Measurements from ENCODE around the gene ASB10.
A peak's percentile ranks its signal among the peaks of the same experiment; 100 is the strongest.

Gene ASB10, protein sequence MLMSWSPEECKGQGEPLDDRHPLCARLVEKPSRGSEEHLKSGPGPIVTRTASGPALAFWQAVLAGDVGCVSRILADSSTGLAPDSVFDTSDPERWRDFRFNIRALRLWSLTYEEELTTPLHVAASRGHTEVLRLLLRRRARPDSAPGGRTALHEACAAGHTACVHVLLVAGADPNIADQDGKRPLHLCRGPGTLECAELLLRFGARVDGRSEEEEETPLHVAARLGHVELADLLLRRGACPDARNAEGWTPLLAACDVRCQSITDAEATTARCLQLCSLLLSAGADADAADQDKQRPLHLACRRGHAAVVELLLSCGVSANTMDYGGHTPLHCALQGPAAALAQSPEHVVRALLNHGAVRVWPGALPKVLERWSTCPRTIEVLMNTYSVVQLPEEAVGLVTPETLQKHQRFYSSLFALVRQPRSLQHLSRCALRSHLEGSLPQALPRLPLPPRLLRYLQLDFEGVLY

DNA sequence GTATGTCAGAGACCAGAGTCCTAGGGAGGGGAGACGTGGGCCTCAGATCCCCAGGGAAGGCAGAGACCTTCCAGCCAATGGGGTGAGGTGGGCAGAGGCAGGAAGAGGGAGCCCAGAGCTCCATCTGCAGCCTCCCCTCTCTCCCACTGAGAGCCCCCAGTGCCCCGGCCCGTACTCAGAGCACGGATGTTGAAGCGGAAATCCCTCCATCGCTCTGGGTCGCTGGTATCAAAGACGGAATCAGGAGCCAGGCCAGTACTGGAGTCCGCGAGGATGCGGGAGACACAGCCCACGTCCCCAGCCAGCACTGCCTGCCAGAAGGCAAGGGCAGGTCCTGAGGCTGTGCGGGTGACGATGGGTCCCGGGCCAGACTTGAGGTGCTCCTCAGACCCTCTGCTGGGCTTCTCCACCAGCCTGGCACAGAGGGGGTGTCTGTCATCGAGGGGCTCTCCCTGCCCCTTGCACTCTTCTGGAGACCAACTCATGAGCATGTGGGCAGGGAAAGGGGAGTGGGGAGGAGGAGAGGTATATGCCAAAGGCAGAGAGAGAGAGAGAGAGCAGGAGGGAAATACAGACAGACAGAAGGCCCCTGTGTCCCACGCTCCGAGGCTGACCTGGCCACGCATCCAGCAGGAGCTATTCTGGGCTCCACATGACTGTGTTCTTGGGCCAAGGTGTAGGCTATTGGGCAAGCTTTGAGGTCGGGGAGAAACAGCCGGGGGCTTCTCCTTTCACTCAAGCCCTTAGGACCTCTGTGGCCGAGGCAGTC lies at the start of gene ASB10:
TSS of gene ASB10 (minus strand) at position 611 of the 769 bp plus-strand sequence. CDS start at position 491, 120 bp downstream.
- DNase-seq, result no peak

GRCh38 chr7:151236406-151236805 lies 49.4 kb upstream of the ASB10 start:
- DNase-seq, result no peak

GRCh38 chr7:151235091-151235787 lies 48.2 kb upstream of the ASB10 start:
- no peak for DNase-seq

DNA sequence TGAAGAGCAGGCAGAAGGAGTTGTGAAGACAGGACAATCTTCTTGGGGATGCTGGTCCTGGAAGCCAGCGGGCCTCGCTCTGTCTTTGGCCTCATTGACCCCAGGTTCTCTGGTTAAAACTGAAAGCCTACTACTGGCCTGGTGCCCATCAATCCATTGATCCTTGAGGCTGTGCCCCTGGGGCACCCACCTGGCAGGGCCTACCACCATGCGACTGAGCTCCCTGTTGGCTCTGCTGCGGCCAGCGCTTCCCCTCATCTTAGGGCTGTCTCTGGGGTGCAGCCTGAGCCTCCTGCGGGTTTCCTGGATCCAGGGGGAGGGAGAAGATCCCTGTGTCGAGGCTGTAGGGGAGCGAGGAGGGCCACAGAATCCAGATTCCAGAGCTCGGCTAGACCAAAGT lies 46.8 kb upstream of the ASB10 start:
- DNase-seq, result no peak

DNA sequence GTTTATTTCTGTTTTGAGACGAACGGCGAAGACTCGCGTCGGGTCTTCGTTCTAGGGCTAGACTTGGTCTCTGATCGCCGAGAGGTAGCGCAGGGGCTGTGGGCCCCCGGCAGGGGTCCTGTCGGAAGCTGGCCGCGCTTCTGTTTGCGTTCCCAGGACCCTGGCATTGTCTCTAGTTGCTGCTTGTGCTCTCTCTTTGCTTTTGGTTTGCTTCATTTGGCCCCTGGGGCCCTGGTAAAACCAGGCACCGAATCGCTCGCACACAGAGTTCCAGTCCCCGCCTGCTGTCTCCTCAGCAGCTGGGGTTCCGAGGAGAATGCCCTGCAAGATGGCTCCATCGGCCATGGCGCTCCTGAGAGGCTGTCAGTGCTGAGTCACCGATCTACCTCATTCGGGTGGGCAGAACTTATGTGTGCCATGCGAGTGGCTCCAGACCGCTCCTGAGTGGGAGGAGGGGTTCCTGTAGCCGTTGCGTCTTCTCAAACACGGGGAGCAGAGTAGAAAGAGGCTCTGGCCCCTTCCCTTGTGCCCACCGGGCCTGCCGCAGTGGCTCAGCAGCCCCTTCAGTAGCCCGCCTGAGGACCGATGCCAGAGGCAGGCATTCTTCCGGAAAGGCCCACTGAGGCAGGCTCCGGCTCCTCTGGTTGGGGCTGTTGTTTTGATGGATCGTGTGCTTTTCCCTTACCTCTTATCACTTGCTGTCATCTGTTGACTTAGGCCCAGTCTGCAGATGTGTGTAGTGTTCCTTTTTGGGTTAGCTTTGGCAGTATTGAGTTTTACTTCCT lies 46.1 kb upstream of the ASB10 start:
- DNase-seq, result peak; percentile 3 to 29 (median 20)

DNA sequence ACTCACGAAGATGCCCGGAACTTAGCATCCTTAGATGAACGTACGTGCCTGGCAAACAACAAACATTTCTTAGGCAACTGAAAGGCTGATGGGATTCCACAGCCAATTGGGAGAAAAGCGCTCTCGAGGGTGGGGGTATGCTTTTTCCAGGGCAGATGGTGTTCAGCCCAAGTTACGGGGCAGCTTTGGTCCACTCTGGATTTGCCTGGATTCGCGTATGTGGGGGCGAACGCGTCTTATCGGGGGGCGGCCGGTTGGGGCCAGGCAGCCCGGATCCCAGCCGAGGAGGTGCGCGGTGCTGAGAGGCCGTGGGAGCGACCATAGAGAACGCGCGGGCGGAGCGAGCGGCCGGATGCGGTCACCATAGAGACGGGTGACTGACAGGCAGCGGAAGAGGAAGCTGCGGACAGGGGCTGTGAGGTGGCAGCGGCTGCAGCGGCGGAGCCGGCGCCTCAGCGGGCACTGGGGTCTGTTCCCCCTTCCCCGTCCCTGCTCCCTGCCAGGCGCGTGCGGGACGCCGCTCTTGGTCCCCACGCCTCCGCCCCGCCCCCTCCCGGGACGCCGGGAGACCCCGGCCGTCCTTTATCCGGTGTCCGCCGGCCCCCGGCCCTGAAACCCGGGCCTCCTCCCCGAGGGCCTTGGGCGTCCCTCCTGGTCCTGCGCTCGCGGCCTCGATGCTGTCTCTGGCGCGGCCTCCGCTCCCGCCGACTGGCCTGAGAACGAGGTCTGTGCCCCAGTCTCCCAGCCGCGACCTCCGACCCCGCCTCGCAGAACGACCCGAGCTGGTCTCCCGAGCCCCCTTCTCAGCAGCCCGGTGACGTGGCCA lies 45.3 kb upstream of the ASB10 start, which contains the start of gene CHPF2:
TSS of gene CHPF2 (plus strand) at position 393 of the 826 bp plus-strand sequence. CDS start 1,529 bp downstream, outside the sequence.
- peak; percentile 72 to 83 (median 78) for DNase-seq

GRCh38 chr7:151231080-151231479 lies 44.0 kb upstream of the ASB10 start:
- no peak for DNase-seq

GRCh38 chr7:151229249-151229648 lies 42.2 kb upstream of the ASB10 start:
- DNase-seq, result no peak

DNA sequence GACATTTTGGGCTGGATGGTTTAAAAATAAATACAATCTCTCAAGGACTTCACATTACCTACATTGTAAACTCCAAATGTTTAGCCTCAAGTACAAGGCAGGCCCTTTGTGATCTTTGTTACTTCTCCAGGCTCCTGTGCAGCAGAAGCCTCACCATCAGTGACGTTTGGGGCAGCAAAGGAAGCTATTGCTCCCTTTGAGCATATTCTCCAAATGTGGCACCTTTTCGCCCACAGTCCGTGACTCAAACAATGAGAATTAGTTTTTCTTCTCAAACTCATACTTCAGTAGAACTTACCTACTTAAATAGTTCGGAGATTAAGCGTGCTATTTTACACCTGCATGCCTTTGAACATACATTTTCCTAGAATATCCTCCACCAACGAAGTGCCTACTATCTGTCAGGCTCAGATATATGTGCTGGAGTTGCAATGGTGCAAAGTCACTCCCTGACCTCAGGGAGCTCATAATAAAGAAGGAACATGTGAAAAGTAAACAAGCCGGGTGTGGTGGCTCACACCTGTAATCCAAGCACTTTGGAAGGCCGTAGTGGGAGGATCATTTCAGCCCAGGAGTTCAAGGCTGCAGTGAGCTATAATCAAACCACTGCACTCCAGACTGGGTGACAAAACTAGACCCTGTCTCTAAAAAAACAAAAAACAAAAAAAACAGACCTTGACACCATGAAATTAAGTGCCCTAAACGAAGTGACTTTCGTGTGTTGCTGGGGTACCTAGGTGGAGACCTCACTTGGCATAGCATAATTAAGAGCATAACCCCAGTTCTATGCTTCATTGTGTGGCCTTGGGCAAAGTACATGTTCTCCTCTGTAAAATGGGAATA lies 41.2 kb upstream of the ASB10 start:
- DNase-seq, result no peak

- DNase-seq, result peak; percentile 93 to 98 (median 96)
Observed at GRCh38 chr7:151226875-151227782, 40.1 kb upstream of the ASB10 start, which contains the start of gene ABCF2. ABCF2 (minus strand) TSS chr7:151227205; CDS start chr7:151226458, 747 bp downstream.

DNA sequence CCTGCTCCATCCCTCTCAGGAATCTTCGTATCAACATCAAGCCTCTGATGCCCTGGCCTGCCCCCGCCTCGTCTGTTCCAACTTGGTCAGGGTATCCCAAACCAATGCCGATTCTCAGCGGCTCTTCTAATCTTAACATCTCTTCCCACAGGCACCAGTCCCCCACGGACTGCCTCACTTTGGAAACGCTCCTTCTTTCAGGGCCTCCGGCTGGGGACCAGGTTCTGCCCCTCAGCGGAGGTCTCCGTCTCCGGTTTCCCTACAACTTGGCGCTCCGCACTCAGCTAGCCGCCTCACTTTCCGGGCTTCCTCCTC lies 39.5 kb upstream of the ASB10 start:
- no peak for DNase-seq

DNA sequence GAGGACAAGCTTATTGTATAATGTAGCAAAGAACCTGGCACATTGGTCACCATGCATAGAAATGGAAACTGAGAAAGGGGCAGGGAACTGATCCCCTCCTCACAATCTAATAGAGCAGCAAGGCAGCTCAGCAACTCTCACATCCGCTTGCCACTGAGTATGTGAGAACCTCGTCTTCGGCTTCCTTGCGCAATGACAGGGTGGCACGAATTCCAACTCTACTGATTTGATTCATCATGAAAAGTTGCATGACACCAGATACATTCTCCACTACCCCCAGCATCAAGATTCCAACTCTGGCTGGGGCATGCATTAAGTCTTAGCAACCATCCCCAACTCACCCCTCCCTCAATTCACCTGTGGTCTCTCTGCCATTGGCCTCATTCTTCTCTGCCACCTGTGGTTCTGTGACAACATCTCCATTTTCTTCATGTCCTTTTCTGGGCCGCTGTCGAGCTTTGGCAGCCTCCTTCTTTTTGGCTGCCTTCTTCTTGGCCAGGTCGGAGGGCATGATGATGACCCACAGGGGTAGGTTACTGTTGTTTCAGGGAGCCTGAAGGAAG lies 39.0 kb upstream of the ASB10 start:
- no peak for DNase-seq

DNA sequence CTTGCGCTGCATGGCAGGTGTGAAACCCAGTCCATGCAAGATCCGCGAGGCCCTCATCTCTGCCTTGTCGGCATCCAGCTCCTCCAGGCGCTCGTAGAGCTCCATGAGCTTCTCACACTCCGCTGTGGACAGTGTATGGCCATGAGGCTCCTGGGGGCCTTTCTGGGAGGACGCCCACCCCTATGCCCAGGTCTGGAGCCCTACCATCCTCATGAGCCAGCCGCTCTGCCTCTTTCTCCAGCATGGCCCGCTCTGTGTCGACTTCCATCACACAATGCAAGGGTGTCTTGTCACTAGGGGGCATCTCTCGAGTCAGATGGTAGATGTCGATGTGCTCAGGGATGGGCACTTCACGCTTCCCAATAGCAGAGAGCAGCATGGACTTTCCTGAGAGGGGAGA lies 36.7 kb upstream of the ASB10 start:
- DNase-seq, result no peak

DNA sequence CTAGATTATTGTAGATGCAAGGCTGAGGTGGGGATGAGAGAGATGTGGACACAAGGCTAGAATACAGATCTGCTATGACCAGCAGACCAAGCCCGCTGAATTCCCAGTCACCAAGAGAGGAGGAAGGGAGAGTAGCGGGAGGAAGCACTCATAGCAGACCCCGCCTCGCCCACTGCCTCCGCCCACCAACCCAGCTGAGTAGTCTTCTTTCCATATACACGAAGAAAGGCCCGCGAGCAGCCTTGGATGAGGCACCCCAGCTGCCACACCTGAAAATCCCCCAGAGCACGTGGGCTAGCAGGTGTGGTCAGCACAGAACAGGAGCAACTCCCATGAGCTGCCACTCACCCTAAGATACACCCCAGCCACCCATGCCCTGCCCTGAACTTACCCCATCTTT lies 31.1 kb upstream of the ASB10 start:
- DNase-seq, result no peak

GRCh38 chr7:151215396-151215795 lies 28.3 kb upstream of the ASB10 start:
- DNase-seq, result no peak

- no peak for DNase-seq
Observed at GRCh38 chr7:151213826-151214225, 26.8 kb upstream of the ASB10 start.

GRCh38 chr7:151212626-151213025 lies 25.6 kb upstream of the ASB10 start:
- no peak for DNase-seq

- no peak for DNase-seq
Observed at GRCh38 chr7:151211155-151211772, 24.2 kb upstream of the ASB10 start.
